Occipital lobe (tissue), 2 donors: ENCODE measurements around the gene PFDN2. TPM values are rescaled to one million over a fixed set of nuclear protein-coding genes. Genes with fewer than 3 reads are reported as not detected.
"Not testable (repeated sequence)": the region's sequence is repeated elsewhere in the genome, so short reads cannot be mapped to it uniquely, and the experiment has no call there.

ENCODE experiments used
- DNase-seq: peaks from one replicate; lab custom pipeline; 2025; lab: John Stamatoyannopoulos, UW
- total RNA-seq: library from RNA; depleted of rRNA; stranded (reverse); fragments of >200 nt; gene quantifications from one replicate; pipeline ENCODE4 v1.2.3, GENCODE V29; 2014

Gene PFDN2
- total RNA-seq, 1 donor from 2014 or later: 33.8 TPM

- DNase-seq: no peak
Observed at GRCh38 chr1:161081519-161081918, 36.3 kb downstream of the PFDN2 start.

- DNase-seq: no peak
Observed at GRCh38 chr1:161080441-161081405, 37.1 kb downstream of the PFDN2 start.

- no peak for DNase-seq
Observed at GRCh38 chr1:161079436-161080110, 38.3 kb downstream of the PFDN2 start.

GRCh38 chr1:161077426-161077825, 40.4 kb downstream of the PFDN2 start:
- no peak for DNase-seq

GRCh38 chr1:161076410-161076809, 41.4 kb downstream of the PFDN2 start:
- no peak for DNase-seq

- no peak for DNase-seq
Observed at GRCh38 chr1:161074676-161075368, 43.0 kb downstream of the PFDN2 start.

- DNase-seq: no peak
Observed at GRCh38 chr1:161073474-161074121, 44.2 kb downstream of the PFDN2 start.

DNA sequence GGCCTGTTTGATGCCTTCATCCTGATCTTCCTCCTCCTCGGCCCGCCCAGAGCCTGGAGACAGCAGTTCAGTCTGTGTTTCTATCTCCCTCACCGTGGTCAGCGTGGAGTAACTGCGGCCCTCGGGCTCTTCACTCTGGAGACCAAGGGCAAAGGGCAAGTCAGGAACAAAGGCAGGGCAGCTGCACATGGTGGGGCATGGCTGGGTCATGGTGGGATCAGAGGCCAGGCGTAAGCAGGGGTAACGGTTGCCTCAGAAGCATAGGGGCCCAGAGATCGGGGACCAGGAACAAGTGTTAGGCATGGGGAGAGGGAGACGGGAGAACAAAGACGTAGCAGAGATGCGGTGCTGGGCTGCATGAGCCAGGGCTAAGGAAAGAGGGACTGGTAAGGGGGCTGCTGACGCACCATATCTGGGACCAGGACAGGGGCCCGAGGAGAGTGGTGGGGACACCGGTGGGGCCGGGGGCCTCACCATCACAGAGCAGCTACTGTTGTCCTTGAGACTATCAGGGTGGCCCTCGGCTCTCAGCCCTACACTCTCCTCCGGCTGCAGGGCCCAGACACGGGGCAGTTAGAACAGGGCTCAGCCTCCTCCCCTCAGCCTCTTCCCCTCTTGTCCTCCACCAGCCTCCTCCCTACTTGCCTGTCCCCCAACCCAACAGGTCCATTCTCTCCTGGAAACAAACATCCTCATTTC, 44.9 kb downstream of the PFDN2 start:
- DNase-seq: no peak

DNA sequence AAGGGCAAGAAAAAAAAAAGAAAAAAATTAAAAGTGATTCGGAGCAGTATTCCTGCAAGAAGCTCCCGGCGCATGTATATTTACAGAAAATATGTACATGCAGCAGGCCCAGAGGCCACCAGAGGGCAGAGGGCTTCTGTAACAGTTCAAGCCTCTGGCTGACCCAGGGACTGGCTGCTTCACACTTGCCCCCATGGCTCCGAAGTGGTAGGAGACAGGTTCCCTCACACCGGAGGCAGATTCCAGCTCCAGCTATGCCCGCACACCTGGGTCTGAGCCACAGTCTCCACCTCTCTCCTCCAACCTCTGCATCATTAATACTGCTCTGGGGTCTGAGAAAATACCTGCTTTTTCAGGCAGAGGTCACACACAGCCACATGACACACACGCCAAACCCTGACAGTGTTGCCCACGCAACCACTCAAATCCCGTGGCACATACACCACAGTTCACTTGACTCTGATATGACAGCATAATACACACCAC, 45.9 kb downstream of the PFDN2 start:
- no peak for DNase-seq

DNA sequence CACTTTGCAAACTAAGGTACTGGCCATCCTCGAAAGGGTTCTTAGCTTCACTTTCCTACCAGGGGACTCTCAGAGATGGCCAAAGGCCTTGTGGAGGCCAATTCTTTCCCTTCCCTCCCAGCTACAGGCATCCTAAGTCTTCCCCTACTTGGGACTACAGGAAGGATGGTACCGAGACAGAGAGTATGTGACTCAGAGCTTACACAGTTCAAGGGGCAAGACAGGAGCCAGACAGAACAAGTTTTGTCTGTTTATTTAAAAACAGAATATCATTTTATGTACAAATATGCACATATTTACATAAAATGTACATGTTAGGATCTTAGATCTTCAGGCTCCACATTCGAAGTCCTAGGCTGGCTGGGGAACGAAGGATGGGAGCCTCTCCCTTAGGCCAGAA, 47.1 kb downstream of the PFDN2 start:
- no peak for DNase-seq

GRCh38 chr1:161069731-161070270, 48.0 kb downstream of the PFDN2 start, which contains the start of gene ARHGAP30:
Gene ARHGAP30 (minus strand): TSS chr1:161069891. CDS start chr1:161069624, 267 bp downstream.
- DNase-seq: no peak

DNA sequence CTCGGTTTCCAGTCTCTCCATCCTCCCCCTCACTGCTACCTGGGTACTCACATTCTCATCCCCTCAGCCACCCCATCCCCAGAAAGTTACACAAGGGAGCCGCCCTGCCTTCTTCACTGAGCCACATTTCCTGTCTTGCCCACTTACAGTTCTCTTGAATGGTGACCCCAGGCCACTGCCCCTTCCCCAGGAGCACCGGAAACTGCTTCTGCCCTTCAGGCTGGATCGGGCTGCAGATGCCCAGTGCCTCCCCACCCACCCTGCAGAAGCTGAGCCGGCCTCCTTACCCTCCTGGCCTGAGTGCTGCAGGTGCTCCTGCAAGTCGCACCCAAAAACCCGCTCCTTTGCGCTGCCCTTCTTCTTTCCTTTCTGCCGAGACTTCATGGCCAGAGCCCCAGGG, 48.6 kb downstream of the PFDN2 start:
- no peak for DNase-seq

DNA sequence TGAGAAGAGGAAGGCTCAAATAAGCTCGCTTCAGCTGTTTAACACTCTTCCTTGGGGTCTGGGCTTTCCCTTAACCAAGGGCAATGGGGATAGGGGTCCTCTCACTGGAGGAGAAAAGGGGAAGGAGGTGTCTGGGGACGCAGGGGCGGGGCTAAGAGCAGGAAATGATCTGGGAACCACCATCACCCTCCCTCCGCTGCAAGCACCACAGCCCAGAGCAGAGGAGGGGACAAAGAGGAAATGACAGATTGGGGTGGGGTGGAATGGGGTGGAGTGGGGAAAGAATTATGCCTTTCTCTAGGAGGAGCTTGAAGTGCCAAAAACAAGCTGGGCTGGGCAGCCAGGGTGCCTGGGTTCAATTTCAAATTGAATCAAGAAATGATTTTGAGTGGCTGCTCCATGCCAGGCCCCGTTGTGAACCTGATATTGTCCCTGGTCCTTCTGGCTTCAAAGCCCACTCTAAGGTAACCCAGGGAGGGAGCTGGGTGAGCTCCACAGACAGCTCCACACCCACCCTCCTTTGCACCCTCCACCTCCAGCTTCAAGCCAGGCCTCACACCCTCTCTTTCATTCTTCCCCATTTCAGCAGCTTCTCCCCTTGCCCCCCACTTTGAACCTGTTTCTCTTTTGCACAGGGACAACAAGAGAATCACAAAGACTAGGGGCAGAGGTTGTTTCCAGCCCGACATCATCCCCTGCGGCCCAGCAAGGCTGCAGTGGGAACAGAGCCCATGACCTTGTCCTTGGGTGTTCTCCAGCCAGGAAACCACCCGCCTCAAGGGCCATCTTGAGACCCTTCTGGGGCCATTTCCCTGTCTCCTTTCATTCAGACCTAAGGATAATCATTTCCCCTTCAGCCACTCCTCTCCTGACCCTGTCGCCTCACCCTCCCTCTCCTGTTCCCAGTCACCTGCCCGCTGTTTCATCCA, 49.3 kb downstream of the PFDN2 start:
- no peak for DNase-seq

- no peak for DNase-seq
Observed at GRCh38 chr1:161066694-161067093, 51.1 kb downstream of the PFDN2 start.

DNA sequence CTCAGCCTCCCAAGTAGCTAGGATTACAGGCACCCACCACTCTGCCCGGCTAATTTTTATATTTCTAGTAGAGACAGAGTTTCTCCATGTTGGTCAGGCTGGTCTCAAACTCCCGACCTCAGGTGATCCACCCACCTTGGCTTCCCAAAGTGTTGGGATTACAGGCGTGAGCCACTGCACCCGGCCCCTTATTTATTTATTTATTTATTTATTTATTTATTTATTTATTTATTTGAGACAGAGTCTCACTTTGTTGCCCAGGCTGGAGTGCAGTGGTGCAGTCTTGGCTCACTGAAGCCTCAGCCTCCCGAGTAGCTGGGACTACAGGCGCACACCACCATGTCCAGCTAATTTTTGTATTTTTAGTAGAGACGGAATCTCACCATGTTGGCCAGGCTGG, 52.2 kb downstream of the PFDN2 start:
- DNase-seq: not testable (repeated sequence)

- not testable (repeated sequence) for DNase-seq
Observed at GRCh38 chr1:161063936-161064335, 53.9 kb downstream of the PFDN2 start.

DNA sequence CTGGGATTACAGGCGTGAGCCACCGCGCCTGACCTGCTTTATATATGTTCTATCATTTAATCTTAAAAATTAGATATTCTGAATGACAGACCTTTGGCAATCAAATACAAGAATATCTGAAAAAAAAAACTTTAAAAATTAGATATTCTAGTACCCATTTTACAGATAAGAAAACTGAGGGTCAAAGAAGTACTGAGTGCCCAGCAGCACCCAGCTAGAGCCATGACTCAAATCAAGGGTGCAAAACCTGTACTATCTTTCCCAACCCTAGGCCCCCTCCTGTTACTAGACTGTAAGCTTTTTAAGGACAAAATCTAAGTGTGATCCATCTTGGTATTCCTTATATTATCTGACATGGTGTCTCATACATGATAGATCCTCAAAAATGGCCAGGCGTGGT, 56.4 kb downstream of the PFDN2 start:
- no peak for DNase-seq

GRCh38 chr1:161059293-161059692, 58.5 kb downstream of the PFDN2 start:
- DNase-seq: no peak

- no peak for DNase-seq
Observed at GRCh38 chr1:161054805-161055204, 63.0 kb downstream of the PFDN2 start.
